Stimulated activated CD8-positive, alpha-beta memory T cell treated with anti-CD3 and anti-CD28 coated beads, Interleukin-2, amount 100 ng/mL, for 1 hour (primary cell): Measurements from ENCODE around the gene RNF169.
"Not testable (repeated sequence)": the region's sequence is repeated elsewhere in the genome, so short reads cannot be mapped to it uniquely, and the experiment has no call there.

Source experiments
- DNase-seq, 2 donors: peaks; one replicate each; pipeline ENCODE4 v3.0.0-alpha.2; 2020; ENCODE audit warnings: low read depth in 2 of 2

The RNF169 gene

DNA sequence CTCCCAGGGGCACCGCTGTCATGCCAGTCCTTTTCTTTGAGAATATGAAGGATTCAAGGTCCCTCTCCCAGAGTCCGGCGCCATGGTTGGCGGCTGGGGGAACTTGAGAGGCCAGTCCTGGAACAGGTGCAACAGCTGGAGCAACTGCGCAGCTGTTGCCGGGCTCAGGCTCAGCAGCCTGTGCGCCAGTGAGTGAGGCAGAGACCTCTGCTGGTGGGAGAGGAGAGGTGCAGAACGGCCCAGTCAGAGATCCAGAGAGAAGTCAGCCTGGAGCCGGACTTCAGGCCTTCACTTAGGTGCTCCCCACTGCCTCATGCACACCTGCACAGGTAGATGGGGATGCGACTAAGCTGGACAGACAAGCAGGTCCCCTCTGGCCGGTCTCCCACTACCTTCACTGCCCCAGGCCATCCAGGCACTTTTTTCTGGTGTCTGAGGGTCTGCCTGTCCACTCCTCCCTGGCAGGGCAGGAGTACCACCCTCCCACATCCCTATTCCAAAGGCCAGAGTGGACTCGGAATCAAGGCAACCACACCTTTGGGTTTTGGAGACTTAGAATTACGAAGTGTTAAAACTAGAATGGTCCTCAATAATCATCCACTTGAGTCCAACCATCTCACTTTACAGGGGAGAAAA lies 22.0 kb upstream of the RNF169 start:
- peak in 1 of 2 donors; percentile 33 for DNase-seq

DNA sequence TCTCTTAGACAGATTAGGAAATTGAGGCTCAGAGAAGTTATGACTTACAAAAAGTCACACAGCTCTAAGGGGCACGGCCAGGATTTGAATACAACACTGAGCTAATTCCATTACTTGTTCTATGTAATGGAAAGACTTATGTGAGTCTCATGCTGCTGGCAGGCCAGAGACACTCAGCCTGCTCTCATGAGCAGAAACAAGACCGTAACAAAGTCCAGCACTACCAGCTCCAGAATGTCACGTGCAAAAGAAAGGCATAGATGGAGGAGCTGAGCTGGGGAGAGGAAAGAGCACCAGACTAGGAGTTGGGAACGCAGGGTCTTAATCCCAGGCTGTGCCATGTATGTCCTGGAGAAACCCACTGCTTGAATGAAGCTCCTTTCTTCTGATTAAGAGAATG lies 19.3 kb upstream of the RNF169 start:
- DNase-seq = no peak

GRCh38 chr11:74730571-74731260 lies 17.9 kb upstream of the RNF169 start:
- no peak for DNase-seq

DNA sequence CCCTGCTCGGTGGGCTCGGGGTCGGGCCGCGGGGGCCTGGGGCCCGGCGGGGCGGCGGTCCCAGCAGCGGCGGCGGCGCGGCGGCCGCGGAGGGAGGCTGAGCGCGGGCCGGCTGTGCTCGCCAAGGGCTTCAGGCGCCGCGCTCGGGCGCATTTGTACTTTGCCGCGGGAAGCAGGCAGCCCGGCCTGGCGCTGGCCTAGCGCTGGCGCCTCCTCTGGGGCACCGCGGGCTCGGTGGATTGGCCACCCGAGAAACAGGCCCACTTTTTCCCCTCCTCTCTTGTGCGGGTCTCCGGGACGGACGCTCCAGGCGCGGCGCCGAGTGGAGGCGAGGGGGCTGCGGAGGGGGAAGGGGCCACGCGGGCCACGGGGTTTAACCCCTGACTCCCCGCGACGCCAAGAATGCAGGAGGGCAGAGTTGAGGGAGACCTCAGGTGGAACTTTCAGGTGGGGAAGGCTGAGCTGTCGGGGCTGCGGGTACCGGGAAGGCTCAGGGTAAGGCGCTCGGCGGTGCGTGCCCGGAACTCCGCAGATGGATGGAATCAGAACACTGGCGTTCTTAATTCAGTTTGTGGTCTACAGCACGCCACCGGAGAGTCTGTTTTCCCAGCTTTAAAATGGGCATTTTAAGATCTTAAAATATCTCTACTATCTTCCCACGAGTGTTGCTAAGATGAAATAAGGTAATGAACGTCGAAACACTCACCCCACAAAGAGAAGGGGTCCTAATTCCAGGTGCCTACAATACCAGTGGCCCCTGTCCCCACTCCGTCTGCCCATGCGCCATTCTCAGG lies 17.2 kb upstream of the RNF169 start, which contains the start of gene CHRDL2:
Gene CHRDL2 (minus strand): TSS at position 126 of the 794 bp plus-strand sequence. CDS start 538 bp downstream, outside the sequence.
- no peak for DNase-seq

GRCh38 chr11:74734559-74734925 lies 14.1 kb upstream of the RNF169 start:
- no peak for DNase-seq

DNA sequence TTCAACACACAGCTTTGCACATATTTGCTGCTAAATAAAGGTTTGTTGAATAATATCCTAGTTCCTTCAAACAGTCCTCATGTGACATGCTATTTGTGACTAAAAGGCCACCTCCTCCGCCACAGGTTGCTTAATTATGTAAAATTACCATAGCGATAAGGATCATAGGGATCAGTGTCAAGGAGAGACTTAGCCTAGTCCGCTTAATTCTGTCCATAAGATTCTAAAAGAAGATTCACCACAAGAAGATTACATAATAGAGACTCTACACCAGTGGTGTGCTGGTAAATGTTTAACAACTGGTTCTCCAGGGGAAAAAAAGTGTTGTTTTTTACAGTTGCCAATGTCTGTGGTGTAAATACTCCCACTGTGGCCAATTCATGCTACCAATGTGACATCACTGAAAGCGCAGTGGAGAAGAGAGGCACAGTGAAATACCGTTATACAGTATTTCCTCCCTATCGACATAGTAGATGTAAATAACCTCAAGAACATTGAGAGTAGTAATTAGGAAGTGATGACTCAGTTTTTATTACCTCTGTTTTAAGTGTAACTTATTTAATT lies 13.2 kb upstream of the RNF169 start:
- DNase-seq = no peak

GRCh38 chr11:74736031-74736430 lies 12.6 kb upstream of the RNF169 start:
- no peak for DNase-seq

DNA sequence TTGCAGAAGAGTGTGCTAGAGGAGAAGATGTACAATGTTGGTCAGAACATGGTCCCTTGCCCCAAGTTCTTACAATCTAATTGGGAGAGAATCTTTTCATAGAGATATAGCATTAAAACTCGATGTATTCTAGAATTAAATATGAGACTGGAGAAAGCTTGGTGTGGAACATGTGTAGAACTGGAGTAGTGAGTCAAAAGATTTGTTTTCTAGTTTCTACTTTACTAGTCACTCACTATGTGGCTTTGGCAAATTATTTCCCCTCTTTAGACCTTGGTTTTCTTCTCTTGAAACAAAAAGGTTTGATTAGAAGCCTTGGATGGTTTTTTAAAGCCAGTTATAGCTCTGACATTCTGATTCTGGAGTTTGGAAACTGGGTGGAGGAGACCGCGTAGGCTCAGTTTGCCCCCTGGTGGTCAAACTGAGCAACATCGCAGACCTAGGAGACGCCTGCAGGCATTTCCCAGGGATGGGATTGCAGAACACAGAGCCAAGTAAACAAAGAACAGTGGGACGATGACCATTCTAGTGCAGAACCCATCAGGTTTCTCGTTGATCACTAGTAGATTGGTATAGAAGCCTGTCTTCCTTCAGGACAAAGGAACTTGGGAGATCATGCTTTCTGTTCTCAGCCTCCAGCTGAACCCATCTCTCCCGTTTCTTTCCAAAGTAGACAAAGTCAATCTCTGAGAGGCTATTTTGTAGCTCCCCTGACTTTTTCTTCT lies 8.9 kb upstream of the RNF169 start:
- peak in 1 of 2 donors; percentile 11 for DNase-seq

GRCh38 chr11:74742070-74742469 lies 6.6 kb upstream of the RNF169 start:
- no peak for DNase-seq

DNA sequence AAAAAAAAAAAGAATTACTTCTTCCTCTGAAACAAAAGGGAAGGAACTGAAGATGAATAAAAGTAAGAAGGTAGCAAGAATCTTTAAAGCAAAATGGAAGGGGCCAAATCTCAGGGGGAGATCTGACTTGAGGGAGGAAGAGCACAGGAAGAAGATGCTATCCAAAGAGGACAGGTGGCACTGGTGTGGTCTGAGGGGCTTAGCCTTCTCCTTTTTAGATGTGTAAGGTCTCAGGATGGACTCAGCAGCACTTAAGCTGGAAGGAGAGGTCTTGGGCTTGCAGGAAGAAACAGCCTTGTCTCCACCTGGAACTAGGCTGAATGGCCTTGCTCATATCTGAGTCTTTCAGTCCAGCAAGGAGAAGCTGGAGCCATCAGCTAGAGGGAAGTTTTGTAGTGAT lies 5.0 kb upstream of the RNF169 start:
- DNase-seq = no peak

GRCh38 chr11:74744277-74744676 lies 4.4 kb upstream of the RNF169 start:
- DNase-seq = no peak

- DNase-seq = no peak
These were observed 1.8 kb upstream of the RNF169 start for GRCh38 chr11:74746868-74747267.

GRCh38 chr11:74749127-74749964 lies 697 bp downstream of the RNF169 start:
- peak in 1 of 2 donors; percentile 21 for DNase-seq

- DNase-seq = no peak
These were observed 1.3 kb downstream of the RNF169 start for GRCh38 chr11:74749965-74750296.

- not testable (repeated sequence) for DNase-seq
These were observed 1.9 kb downstream of the RNF169 start for GRCh38 chr11:74750598-74750997.

- no peak for DNase-seq
These were observed 2.7 kb downstream of the RNF169 start for GRCh38 chr11:74751303-74751702.

DNA sequence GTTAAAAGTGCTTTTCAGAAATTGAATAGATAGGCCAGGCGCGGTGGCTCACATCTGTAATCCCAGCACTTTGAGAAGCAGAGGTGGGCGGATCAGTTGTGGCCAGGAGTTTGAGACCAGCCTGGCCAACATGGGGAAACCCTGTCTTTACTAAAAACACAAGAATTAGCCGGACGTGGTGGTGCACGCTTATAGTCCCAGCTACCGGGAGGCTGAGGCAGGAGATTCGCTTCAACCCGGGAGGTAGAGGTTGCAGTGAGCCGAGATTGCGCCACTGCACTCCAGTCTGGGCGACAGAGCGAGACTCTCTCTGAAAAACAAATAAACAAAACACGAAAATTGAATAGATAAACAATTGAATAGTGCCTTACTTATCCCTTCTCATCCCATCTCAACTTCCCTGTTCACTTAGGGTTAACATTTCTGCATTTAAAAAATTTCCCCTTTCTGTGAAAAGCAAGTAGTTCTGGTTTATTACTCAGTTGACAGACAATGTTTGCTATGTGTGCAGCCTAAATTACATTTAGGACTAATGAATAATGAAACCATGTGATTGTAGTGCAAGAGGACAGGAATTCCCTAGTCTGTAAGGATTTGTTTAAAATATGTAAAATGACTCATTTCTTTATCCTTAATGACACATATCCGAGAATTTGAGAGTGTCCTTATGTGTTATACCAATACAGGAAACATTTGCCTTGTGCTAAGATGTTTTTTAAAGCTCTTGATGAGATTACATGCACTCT lies 6.0 kb downstream of the RNF169 start:
- DNase-seq = no peak

- DNase-seq = no peak
These were observed 6.8 kb downstream of the RNF169 start for GRCh38 chr11:74755395-74755995.

- no peak for DNase-seq
These were observed 7.9 kb downstream of the RNF169 start for GRCh38 chr11:74756571-74756970.

GRCh38 chr11:74766905-74767304 lies 18.3 kb downstream of the RNF169 start:
- DNase-seq = no peak
